HG02973 (cell line): ENCODE results near the gene KIF26B.
"Not testable (repeated sequence)": the region's sequence is repeated elsewhere in the genome, so short reads cannot be mapped to it uniquely, and the experiment has no call there.

Source experiments
- ATAC-seq: cut with Tn5 transposase; IDR thresholded peaks from one replicate; pipeline ENCODE4 v1.9.1; 2021; ENCODE audit warnings: moderate library complexity; ENCODE audit not compliant: unreplicated experiment

The KIF26B gene

DNA sequence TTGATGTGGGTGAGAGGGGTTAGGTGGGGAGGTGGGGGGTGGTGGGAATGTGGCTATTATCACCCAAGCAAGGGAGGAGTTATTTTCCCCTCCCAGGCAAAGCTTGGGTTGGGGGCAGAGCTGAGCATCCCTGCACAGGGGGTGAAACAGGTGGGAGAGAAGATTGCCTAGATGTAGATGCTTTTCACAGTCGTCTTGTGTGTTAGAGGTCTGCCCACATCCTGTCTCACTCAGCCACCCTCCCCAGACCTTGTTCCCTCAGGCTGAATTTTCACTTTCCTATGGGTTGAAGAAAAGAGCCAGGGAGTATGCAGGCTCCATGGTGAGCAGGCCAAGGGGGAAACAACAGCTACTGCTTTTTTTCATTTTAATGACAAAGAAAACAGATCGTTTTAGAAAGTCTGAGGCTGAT lies 223.5 kb downstream of the KIF26B start:
- no peak for ATAC-seq

DNA sequence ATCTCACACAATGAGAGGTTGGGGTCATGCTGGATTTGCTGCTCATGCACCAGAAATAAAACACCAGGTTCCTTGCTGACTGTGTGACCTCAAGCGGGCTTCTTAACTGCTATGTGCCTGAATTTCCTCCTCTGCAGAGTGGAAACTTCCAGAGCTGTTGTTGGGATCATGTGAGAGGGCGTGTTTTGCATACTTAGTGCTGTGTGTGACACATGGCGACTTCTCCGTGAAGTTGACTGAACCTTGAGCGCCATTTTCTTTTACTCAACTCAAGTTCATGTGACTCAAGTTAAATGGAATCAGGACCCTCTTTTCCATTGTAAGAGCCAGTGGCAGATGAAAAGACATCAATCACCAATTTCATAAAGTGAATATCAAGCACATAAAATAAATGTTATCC lies 224.0 kb downstream of the KIF26B start:
- no peak for ATAC-seq

DNA sequence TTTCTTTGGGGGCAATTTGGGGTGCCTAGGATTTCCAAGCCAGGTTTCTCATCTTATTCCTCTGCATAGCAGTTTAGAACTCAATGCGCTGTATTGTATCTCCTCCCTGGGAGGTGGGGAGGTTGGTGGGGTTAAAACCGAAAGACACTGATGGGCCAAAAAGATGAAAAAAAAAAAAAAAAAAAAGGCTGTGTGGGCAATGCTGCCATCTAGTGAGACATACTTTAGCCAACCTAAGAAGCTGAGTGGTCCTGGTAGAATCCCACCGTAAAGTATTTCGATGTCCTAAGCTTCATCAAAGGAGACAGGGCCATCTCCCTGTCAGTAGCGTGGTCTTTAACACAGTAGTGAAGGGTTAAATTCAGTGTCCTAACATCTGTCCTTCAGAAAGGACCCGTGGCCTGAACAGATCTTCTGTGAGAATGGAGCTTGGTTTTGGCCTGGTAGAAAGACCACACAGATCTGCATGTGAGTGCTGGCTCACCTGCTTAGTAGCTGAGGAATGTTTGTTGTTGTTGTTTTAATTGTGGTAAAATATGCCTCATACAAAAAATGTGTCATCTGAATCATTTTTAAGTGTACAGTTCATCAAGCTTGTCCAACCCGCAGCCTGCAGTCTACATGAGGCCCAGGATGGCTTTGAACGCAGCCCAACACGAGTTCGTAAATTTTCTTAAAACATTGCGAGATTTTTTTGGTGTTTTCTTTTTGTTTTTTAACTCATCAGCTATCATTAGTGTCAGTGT lies 226.2 kb downstream of the KIF26B start:
- no peak for ATAC-seq

DNA sequence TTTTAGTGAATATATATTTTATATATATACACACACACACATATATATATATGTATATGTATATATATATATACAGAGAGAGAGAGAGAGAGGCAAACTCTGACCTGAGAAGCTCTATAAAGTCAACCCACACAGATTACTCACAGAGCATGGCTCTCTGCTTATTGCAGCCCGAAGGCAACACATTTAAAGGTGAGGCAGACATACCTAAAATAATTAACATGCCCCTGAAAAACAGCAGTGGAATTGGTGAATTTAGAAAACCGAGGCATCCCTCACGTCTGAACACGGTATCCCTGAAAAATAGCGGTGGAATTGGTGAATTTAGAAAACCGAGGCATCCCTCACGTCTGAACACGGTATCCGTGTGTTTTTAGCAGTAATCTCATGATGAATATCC lies 228.2 kb downstream of the KIF26B start:
- ATAC-seq = no peak

DNA sequence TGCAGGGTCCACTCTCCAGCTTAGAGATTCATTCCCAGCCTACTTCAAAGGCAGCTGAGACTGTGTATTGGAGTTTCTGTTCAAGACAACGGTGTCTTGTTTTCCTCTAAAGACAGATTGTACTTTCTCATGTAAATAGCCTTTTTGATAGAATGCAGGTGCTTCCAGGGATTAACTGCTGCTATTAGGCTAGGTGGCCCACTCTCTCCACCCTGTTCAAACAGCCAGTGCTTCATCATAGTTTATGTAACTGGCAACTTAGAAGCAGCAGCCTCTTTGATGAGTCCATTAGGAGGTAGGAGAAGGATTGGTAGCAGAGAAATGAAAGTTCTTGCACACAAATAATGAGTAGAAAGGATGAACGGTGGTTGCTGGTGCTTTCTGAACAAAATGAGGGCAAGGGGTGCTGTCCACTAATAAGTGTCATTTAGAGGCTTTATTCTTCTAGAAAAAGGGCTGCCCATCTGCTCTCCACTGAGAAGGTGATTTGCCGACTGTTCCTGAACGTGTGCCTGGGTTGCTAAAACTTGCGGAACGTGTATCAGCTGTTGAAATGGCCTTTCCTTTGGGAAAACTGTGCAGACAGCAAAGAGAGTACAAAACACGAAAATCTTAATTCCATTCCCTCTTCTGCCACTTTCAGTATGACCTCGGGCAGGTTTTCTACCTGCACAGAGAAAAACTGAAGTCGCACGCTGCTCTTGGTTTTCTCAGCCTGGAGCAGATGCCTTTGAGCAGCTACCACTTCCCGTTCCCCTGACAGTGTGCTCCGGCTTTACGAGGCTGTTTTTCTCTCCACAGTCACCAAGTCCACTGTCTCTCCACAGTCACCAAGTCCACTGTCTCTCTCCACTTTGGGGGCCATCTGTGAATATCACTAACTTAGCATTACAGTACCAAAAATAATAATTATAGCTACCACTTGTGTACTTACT lies 228.9 kb downstream of the KIF26B start:
- ATAC-seq = no peak

DNA sequence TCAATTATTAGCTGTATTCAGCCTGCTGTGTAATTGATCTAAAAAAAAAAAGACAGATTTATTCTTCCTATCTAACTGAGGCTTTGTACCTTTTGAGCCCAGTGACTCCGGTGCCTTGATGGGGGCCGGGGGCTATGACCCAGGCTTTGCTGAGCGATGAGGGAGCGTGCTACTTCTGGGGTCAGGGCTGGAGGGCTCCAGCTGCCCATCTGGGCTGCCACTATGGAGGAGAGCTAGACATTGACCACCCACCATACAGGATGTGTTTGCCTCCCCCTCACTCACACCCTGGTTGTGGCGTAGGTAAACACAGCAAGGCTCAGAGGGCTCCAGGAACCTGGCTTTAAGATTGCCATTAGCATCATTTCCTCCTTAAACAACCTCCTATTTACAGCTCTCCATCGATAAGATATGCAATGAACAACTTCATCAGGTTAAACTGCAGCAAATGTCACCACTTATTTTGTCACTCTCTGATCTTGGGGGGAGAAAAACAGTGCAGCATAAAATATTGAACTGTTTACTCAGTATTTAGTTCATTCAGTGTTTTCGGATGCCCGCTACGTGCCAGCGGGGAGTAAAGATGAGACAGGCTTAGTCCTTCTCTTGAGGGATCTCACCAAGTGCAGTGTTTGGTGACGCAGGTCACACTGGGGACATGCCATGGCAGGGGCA lies 231.6 kb downstream of the KIF26B start:
- no peak for ATAC-seq

DNA sequence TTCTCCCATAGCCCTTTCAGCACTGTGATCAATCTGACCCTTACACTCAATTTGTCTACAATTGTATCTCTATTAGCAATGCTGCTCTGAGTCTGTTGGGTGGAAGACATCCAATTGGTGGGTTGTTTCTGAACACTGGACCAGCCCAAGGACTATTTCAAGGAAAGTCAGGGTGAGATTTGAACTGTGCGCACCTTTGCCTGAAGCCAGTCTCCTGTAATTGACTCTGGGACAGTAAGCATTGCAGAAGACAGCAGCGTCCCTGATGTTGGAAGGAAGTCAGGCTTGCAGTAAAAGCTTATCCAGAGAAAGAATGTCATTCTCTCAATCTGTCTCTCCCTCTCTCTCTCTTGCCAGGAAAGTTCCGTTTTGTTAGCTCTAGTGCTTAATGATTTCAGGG lies 233.9 kb downstream of the KIF26B start:
- no peak for ATAC-seq

DNA sequence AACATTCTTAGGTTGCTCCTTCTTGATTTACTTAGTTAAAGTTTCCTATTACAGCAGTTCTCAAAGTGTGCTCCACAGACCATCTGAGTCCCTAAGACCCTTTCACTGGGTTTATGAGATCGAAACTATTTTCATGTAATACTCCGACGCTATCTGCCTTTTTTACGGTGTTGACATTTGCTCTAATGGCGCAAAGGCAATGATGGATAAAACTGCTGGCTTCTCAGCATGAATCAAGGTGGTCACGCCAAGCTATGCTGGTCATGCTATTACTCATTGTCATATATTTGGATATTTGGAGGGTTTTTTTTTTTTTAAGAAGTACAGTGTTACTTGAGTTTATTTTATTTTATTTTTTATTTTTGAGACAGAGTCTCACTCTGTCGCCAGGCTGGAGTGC lies 235.1 kb downstream of the KIF26B start:
- ATAC-seq = no peak

DNA sequence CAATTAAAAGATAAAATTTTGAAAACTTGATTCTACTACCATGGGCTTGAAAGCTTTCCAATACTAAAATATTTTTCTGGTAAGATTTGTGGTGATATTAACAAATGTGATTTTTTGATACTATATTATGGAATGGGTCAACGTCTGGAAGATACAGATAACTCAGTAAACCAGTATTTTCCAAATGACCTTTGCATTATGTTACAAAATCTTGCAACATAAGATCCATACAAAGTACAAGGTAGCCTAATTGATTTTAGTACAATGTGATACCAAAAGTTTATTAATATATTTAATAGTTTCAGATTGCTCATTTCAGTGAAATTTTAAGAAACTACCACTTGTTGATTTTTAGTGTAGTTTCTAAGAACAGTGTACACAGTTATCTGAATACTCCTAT lies 236.2 kb downstream of the KIF26B start:
- ATAC-seq = no peak

DNA sequence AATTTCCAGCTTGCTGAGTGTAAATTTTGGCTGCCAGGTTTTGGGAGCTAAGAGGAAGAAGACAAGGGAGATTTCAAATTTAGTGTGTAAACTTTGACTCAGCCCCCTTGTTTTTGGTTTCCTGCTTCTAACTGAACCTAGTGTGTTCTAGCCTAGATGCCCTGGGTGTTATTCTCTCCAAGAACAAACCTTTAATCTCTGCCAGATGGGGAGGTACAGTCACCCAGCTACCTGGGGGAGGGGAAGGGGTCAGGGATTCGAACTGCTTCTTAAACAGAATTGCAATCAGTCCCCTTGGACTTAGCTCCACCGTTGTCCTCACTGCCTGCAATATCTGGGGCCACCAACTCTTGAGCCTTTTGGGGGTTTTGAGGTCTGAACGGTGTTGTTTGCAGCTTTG lies 238.9 kb downstream of the KIF26B start:
- no peak for ATAC-seq

DNA sequence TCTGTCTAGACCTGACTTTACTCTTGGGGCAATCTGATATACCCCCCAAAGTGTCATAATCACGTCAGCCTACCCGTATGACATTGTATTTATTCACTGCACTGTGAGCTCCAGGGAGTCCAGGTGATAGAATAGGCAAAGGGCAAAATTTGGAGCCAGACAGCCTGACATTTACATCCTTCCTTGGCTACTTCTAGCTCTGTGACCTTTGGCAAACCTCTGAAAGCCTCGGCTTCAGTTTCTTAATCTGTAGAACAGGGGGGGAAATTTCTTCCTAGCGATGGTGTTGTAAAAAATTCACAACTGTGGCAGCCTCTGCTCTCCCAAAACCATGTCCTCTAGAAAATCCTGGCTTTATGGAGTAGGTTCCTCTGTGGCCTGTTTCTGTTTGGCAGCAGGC lies 240.9 kb downstream of the KIF26B start:
- no peak for ATAC-seq

DNA sequence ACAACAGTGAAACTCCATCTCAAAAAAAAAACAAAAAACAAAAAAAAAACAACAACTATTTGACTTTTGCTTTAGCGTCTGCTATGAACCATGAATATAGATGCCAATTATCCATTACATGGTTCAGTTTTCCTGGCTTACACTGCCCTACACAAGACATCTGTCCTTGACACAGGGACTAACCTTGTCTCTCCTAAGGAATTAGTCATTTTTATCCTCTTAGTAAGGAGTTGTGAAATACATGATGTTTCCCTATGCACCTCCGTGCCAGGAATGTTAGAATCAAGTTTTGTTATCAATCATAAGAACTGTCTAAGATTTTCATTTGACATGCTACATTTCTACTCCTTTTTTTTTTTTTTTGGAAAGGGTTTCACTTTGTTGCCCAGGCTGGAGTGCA lies 241.8 kb downstream of the KIF26B start:
- ATAC-seq = no peak

DNA sequence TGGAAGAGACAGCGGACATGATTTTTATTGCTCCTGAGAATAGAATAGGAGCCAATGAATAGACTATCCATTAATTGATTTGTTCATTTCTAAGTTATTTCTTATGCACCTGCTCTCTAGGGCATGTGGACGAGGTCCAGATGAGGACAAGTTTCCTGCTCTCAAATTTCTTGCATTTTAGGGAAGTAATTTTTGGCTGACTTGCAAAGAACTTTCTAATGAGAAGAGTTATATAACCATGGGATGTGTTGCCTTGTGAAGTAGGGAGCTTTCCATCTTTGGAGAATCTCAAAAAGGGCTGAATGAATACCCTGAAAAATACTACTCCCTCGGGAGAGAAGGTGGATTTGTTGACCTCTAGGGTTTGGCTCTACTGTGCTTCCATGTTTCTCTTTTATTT lies 243.0 kb downstream of the KIF26B start:
- ATAC-seq = no peak

DNA sequence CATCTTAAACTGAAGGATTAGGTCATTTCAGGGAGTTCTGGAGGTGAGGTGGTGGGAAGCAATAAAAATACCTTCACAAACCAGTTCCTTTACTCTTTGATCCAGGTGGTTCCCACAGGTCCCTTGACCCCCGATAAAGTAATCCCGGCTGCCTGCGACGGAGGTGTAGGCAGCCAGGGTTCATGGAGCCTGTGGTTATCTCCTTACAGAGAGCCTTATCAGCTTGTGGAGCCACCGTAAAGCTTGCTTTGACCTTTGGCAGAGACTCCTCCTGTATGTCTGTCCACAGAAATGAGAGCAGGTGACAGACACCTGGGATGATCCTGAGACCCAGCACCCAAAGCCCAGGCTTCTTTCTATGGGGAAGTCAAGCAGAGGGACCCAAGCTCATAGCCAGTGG lies 243.4 kb downstream of the KIF26B start:
- ATAC-seq = no peak

DNA sequence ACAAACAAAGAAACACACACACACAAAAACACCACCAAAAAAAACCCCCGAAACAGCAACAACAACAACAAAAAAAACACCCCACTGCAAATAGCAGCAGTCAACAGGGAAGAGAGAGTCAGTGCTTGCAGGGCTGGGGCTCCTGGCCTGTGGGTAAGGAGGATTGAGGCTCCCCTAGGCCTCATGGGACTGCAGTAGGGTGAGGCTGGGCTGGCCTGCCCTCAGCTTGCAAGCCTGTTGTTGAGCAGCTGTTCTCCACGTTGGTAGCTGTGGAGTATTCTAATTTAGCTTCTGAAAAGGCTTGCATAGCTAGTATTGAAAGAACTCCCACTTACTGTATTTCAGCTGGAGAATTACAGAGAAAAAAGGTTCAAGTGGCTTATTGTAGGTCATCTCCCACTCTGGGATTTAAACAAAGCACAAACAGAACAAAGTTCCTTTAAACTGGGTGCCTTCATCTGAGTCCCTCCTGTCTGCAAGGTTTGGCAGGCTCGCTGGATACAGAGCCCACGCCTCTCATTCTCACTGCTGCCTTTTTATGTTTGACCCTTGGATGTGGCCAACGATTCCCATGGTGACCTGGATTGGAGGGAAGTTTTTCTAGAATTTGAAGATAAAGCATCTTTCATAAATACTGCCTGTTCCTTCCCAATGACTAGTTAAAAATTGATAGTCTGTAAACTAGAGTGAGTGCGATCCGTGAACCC lies 247.2 kb downstream of the KIF26B start:
- ATAC-seq = no peak

DNA sequence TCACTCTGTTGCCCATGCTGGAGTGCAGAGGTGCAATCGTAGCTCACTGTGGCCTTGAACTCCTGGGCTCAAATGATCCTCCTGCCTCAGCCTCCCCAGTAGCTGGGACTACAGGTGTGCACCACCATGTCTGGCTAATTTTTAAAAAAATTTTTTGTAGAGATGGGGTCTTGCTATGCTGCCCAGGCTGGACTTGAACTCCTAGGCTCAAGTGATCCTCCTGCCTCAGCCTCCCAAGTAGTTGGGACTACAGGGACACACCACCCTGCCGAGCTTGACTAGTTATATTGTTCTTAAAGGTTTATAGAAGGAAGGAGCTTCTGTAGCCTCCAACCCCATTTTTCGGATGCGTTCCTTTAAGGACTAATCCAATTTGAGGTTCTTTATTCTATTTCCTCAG lies 248.2 kb downstream of the KIF26B start:
- not testable (repeated sequence) for ATAC-seq

DNA sequence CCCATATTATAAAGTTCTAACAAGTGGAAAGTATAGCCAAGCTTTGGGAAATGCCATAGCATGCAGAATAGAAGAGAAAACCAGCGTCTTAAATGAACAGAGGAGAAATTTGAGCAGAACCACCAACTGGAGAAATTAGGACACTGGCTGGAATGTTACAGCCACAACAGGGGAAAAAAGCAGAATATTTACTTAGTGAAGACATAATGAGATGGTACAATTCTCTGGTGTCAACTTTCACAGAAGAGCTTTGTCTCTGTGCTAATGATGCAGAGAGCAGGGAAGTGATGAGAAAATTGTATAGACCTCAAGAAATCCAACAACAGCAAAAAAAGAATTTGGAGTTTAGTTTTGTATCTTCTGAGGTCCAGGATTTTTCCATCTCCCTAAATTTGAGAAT lies 249.7 kb downstream of the KIF26B start:
- no peak for ATAC-seq

DNA sequence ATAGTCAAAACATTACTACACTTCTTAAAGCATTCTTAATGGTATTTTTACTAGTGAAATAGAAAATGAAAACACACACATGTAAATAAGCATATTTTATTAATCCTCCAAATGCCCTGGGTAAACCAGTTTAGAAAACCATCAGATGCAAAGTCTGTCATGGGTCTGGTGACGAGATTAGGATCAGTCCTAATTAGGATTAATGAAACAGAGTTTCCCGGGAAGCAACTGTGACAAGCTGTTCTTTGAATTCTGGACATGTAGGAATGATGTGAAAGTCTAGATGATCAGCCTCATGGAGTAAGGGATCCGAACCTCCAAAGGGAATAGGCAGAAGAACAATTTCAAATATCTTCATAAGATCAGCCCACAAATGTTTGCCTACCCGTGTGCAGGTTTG lies 250.2 kb downstream of the KIF26B start:
- ATAC-seq = no peak

DNA sequence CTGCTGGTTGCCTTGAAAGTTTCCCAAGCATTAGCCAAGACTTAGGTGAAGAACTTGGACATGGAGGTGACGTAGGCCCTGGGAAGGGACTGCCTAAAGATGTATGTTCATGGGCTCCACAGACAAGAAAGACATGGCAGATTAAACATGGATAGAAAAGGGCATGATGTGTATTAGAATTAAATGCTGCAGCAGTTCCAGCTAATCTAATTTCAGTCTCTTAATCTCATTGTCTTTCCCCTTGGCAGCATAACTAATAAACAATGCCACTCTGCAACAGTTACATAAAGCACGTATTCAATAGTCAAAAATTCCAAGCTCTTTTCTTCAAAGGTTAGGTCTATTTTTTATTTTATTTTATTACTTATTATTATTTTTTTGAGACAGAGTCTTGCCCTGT lies 251.6 kb downstream of the KIF26B start:
- no peak for ATAC-seq

DNA sequence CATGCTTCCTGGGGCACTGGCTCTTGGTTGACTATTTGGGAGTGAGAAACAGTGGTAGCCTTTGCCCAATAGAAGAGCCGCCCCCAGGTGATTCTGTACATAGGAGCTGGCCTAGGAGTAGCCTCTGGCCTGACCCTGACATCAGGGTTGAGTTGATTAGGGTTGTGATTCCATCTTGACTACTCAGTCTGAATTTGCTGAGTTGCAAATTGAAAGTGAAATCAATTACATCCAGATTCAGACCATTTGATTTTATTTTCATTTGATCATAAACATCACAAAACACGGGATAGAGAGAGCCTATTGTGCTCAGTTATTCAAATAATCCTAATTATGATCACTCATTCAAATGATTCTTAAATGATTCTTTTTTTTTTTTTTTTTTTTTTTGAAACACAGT lies 253.2 kb downstream of the KIF26B start:
- ATAC-seq = no peak
